ENCODE measurements around the gene SLF2.

DNA sequence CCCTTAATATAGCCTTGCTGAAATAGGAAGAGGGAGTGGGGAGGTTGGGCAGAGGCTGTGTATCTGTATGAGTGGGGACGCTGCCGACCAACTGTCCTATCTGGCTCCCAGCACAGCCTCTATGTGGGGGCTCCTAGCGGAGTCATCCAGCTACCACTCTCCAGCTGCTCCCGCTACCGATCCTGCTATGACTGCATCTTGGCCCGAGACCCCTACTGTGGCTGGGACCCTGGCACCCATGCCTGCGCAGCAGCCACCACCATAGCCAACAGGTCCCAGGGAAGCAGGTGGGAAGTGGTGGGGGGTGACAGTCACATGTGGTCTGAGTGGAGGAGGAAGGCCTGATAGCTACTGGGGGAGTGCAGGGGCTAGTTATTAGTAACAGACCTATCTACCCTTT lies 67.9 kb downstream of the SLF2 start:
- no peak for TF ChIP-seq SUZ12 (IDR thresholded peaks at IDR 0.05; ENCODE audit: extremely low read depth, insufficient read depth, insufficient read length)
- no peak for TF ChIP-seq YY1 (IDR thresholded peaks at IDR 0.05; ENCODE audit: insufficient read depth, insufficient read length)
